Astrocyte of the cerebellum (primary cell): ENCODE measurements around the gene GRM5.
"Not testable (repeated sequence)": the region's sequence is repeated elsewhere in the genome, so short reads cannot be mapped to it uniquely, and the experiment has no call there.

Experiments used
- DNase-seq: peaks from one replicate; pipeline ENCODE4 v3.0.0-alpha.2; 2011; ENCODE audit warnings: low read depth
- H3K4me3 ChIP-seq: 2 replicates; pipeline ENCODE4 v1.5.1; 2011; ENCODE audit warnings: mild to moderate bottlenecking, low read depth, low read length, moderate library complexity
- CTCF ChIP-seq: IDR thresholded peaks from 2 replicates; pipeline ENCODE4 v1.5.1; 2012; ENCODE audit warnings: low read length, low read depth, moderate library complexity, mild to moderate bottlenecking; ENCODE audit errors: missing control alignments
- in situ Hi-C: cut with HindIII; loops from 2 replicates; pipeline ENCODE4 v1.10.0; 2017; ENCODE audit warnings: low sequenced_read_pairs

The GRM5 gene

DNA sequence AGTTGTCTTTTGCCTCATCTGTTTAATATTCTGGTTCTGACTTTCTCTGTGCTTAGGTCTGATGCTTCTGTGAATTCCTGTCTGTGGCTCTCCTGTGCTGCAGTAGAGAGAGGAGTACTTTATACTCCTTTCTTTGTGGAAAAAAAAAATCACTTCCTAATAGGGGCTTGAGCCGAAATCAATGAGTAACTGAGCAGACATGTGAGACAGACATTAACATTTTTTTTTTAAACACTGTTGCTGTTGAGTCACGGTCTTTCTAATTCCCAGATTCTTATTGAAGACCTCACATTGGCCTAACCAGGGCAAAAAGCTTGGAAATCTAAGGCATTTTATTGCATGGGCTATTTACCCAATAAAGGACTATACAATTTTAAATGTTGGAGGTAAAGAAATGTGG lies 86.1 kb downstream of the GRM5 start:
- TF ChIP-seq CTCF = no peak
- DNase-seq = peak; percentile 6
- H3K4me3 ChIP-seq = no peak overlapping the region
- in situ Hi-C loops = no loop called here

- H3K4me3 ChIP-seq, DNase-seq, in situ Hi-C loops: not testable (repeated sequence)
These were observed 86.8 kb downstream of the GRM5 start for GRCh38 chr11:88978992-88979391.

DNA sequence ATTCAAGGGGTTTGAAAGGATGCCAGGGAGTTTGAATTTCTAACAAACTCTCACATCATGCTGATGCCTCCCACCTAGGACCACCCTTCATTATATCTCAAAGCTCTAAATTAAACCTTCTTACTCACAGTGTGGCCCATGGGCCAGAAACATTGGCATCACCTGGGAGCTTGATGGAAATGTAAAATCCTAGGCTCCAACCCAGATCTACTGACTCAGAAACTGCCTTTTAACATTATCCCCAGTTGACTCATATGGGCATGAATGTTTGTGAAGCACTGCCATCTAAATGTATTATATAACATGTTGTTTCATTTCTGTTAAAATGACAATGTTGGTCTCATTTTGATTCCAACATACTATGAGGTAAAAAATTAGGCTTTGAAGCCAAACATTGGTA lies 90.3 kb downstream of the GRM5 start:
- in situ Hi-C loops, DNase-seq, H3K4me3 ChIP-seq: not testable (repeated sequence)

GRCh38 chr11:88972210-88972609 lies 93.6 kb downstream of the GRM5 start:
- no peak for DNase-seq
- no peak for TF ChIP-seq CTCF
- no peak overlapping the region for H3K4me3 ChIP-seq
- in situ Hi-C loops = no loop called here

GRCh38 chr11:88961621-88962020 lies 104.2 kb downstream of the GRM5 start:
- H3K4me3 ChIP-seq, in situ Hi-C loops: not testable (repeated sequence)

GRCh38 chr11:88959857-88960256 lies 105.9 kb downstream of the GRM5 start:
- in situ Hi-C loops, DNase-seq, H3K4me3 ChIP-seq: not testable (repeated sequence)

More at GRCh38 chr11:88961621-88962020, 104.2 kb downstream of the GRM5 start:
- DNase-seq = not testable (repeated sequence)

DNA sequence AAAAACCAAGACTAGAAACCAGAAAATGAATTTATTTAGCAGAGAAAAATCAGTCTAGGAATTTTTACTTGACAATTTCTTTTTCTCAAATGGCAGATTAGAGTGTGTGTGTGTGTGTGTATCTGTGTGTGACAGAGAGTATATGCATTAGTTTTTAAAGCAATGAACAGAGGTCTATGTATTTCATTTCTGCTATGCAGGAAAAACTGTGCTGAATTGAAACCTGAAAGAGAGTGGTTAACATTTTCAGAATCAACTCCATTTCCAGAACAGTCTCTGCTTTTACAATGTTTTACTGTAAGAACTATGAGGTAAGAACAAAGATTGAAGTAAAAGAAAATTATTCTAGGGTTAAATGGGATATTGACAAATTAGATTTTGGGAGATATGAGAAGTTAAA lies 114.8 kb downstream of the GRM5 start:
- in situ Hi-C loops = no loop called here
- TF ChIP-seq CTCF = no peak
- no peak overlapping the region for H3K4me3 ChIP-seq
- DNase-seq = no peak

DNA sequence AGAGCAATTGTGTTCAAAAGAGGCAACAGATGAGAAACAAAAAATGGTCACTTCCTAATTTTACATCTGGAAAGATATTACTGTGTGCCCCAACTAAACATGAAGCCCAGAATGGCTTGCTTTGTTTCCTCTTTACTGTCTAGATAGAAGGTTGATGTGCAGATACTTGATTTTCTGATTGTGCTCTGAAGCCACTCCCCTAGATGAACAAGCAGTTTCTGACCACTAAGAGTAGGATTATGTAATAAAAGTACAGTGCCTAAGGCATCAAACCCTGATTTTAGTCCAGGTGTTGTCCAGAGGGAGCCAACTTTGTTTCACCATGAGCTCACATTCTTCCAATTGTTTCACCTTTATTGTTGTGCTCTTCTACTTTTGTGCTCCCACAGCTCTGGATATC lies 116.9 kb downstream of the GRM5 start:
- H3K4me3 ChIP-seq, in situ Hi-C loops, DNase-seq: not testable (repeated sequence)

DNA sequence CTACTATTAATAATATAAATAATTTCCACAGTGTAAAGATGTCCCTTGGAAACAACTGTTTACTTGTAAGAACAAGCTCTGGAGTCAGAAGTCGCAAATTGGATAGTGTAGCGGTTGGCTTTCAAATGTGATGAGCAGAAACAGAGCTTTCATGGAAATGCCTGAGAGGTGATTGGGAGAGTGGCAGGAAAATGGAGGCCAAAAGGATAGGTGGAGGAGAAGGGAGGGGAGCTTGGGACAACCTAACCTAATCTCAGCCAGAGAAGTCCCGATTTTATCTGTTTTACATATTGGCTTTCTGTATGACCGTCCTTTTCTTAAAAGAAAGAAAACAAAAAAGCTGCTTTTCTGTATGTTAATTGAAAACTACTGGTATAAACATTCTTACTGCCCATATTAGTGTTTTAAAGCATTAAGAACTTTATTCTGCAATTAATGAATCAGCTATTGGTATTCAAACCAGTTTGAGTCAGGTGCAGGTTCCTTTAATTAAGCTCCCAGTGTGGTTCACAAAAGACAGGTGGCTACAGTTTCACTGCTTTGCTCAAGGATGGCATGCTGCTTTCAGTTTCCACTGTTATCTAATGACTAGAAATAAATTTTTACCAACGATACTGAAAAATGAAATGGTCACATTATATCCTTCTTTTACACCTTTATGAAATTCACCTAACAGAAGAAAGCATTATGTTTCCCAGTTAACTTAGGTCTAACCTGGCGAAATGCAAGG lies 117.8 kb downstream of the GRM5 start:
- H3K4me3 ChIP-seq, DNase-seq, in situ Hi-C loops: not testable (repeated sequence)

DNA sequence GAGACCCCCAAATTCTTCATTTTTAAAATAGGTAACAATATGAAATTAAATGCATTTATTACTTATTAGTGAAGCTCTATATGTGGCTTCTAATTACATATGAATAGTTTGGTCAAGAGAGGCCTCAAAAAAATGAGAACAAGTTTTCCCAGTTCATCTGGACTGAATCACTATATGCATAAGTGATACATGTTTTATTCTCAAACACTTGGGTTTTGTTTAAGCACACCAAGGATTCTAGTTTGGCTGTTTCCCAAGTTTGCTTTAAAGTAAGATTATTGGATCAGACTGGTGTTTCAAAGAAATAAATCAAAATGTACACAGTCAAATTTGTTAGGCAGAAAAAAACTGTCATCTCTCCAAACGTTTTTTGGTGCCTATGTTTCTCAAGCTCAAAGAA lies 136.1 kb downstream of the GRM5 start:
- in situ Hi-C loops = not testable (repeated sequence)
- DNase-seq = peak; percentile 15

DNA sequence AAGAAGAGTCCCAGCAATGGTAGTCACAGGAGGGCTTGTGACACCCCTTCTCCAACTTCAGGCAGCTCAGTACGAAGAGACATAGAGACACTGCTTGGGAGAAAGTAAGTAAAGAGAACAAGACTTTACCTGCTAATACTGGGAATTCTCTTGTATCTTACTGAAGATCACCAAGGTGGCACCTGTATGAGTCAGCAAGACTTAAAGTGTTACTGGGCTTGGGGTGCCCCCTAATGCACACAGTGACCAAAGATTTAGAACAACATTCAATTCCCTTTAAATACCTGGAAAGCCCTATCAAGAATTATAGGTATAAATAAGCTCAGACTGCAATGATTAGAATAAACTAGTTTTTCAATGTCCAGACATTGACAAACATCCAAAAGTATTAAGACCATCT lies 148.7 kb downstream of the GRM5 start:
- in situ Hi-C loops, H3K4me3 ChIP-seq, DNase-seq: not testable (repeated sequence)

More for the DNA sequence above, 136.1 kb downstream of the GRM5 start:
- H3K4me3 ChIP-seq = not testable (repeated sequence)
